ENCODE measurements around the gene RNF169.

Gene RNF169

GRCh38 chr11:74721479-74721835, 27.2 kb upstream of the RNF169 start:
- Histone ChIP-seq H3K4me1 (peaks cover 0 to 39% (median 32%) of the 10 kb centered on the region in 4 donors), H3K27ac (peak overlapping the region; percentile 62 to 83), H3K27me3 (no peaks in the 10 kb centered on the region), H3K9me3 (no peaks in the 10 kb centered on the region), H3K36me3 (no peaks in the 10 kb centered on the region), H3K4me3 (no peak overlapping the region)
- intact Hi-C loops (cut with DNase I; ENCODE audit: low total_unique reads), result loop anchor here (5.0 kb wide), 1 partner anchor 89 kb away; no protein-coding TSS in a partner anchor
- no peak for TF ChIP-seq CTCF (IDR thresholded peaks at IDR 0.05)
- DNase-seq, result no peak

- TF ChIP-seq CTCF (IDR thresholded peaks at IDR 0.05), result no peak
- Histone ChIP-seq H3K4me3 (no peak overlapping the region), H3K9me3 (no peaks in the 10 kb centered on the region), H3K27me3 (no peaks in the 10 kb centered on the region), H3K4me1 (peaks cover 0 to 27% (median 18%) of the 10 kb centered on the region in 4 donors), H3K36me3 (no peaks in the 10 kb centered on the region), H3K27ac (no peak overlapping the region)
- intact Hi-C loops (cut with DNase I; ENCODE audit: low total_unique reads), result loop anchor here (5.0 kb wide), 1 partner anchor 91 kb away; no protein-coding TSS in a partner anchor
- no peak for DNase-seq
Measured at GRCh38 chr11:74723511-74723910, 25.1 kb upstream of the RNF169 start.

GRCh38 chr11:74725701-74726100, 22.9 kb upstream of the RNF169 start:
- DNase-seq, result no peak
- Histone ChIP-seq H3K27me3 (peaks cover 0 to 3% of the 10 kb centered on the region in 2 donors), H3K27ac (no peak overlapping the region), H3K4me3 (no peak overlapping the region), H3K4me1 (peaks cover 0 to 19% (median 14%) of the 10 kb centered on the region in 4 donors), H3K36me3 (no peaks in the 10 kb centered on the region), H3K9me3 (no peaks in the 10 kb centered on the region)
- intact Hi-C loops (cut with DNase I; ENCODE audit: low total_unique reads), result loop anchor here (5.0 kb wide), 1 partner anchor 113 kb away; no protein-coding TSS in a partner anchor
- no peak for TF ChIP-seq CTCF (IDR thresholded peaks at IDR 0.05)

GRCh38 chr11:74726547-74727182, 22.0 kb upstream of the RNF169 start:
- H3K27me3 ChIP-seq, result peaks cover 0 to 8% of the 10 kb centered on the region in 2 donors
- peak; percentile 95 for TF ChIP-seq CTCF (IDR thresholded peaks at IDR 0.05)
- no peaks in the 10 kb centered on the region for H3K9me3 ChIP-seq
- no peaks in the 10 kb centered on the region for H3K36me3 ChIP-seq
- peaks cover 0 to 18% (median 13%) of the 10 kb centered on the region in 4 donors for H3K4me1 ChIP-seq
- H3K27ac ChIP-seq, result peak overlapping the region in 1 of 2 donors; percentile 1
- intact Hi-C loops (cut with DNase I; ENCODE audit: low total_unique reads), result loop anchor here (5.0 kb wide), 1 partner anchor 114 kb away; no protein-coding TSS in a partner anchor
- peak; percentile 70 to 85 for DNase-seq
- no peak overlapping the region for H3K4me3 ChIP-seq

- TF ChIP-seq CTCF (IDR thresholded peaks at IDR 0.05), result no peak
- H3K27ac ChIP-seq, result no peak overlapping the region
- H3K36me3 ChIP-seq, result no peaks in the 10 kb centered on the region
- peaks cover 0 to 22% (median 15%) of the 10 kb centered on the region in 4 donors for H3K4me1 ChIP-seq
- intact Hi-C loops (cut with DNase I; ENCODE audit: low total_unique reads), result loop anchor here (5.0 kb wide), 1 partner anchor 117 kb away; no protein-coding TSS in a partner anchor
- no peaks in the 10 kb centered on the region for H3K9me3 ChIP-seq
- DNase-seq, result no peak
- no peak overlapping the region for H3K4me3 ChIP-seq
- peaks cover 0 to 33% of the 10 kb centered on the region in 2 donors for H3K27me3 ChIP-seq
Measured at GRCh38 chr11:74729397-74729796, 19.3 kb upstream of the RNF169 start.
